K562 (cell line): ENCODE data around the gene DDX41. TPM values are rescaled to one million over a fixed set of nuclear protein-coding genes. Genes with fewer than 3 reads are reported as not detected.

ENCODE experiments used
- ARID1B ChIP-seq: fragments of 450-650 bp; IDR thresholded peaks from 2 replicates; pipeline ENCODE4 v1.6.1; 2016; ENCODE audit warnings: antibody characterized with exemption, mild to moderate bottlenecking, inconsistent platforms
- POLR2AphosphoS5 ChIP-seq: IDR thresholded peaks from 2 replicates; pipeline ENCODE4 v1.6.1; 2011; ENCODE audit warnings: mild to moderate bottlenecking, low read depth, low read length, moderate library complexity; ENCODE audit not compliant: control insufficient read depth, insufficient read depth
- RBFOX2 ChIP-seq: fragments of 200-400 bp; formaldehyde crosslinking; IDR thresholded peaks from 2 replicates; pipeline ENCODE4 v1.6.1; 2017; ENCODE audit warnings: low read depth, mild to moderate bottlenecking, low read length, moderate library complexity
- SOX6 ChIP-seq: fragments of 450-650 bp; IDR thresholded peaks from 2 replicates; pipeline ENCODE4 v1.6.1; 2014; ENCODE audit warnings: mild to moderate bottlenecking
- polyA plus RNA-seq, 8 experiments: library from polyadenylated mRNA; depleted of rRNA in 4 of 8; stranded (reverse) in 5 of 8; unstranded in 3 of 8; fragments of >200 nt; fragmentation: Nextera tagmentation in 2 of 8; fragmentation: Illumina TruSeq in 1 of 8; extraction: Ambion mirVana in 2 of 8; extraction: Trizol in 1 of 8; gene quantifications; 2 replicates each; pipeline versions ENCODE4 v1.2.1 to v1.2.3, GENCODE V29; 2011 to 2014; ENCODE audit warnings: inconsistent platforms in 1 of 8, missing spikeins in 1 of 8
- total RNA-seq, 7 experiments: library from RNA; depleted of rRNA in 6 of 7; stranded (reverse); fragments of >200 nt in 6 of 7; fragmentation: Illumina TruSeq in 2 of 7; extraction: Trizol in 2 of 7; gene quantifications; 2 replicates each; pipeline versions ENCODE4 v1.2.1 to v1.2.3, GENCODE V29; 2011 to 2021; ENCODE audit warnings: low replicate concordance in 1 of 7
- TF ChIP-seq, protein P1 (sequence below): fragments of 250-450 bp; sonication (Bioruptor Pico); IDR thresholded peaks from 2 replicates; pipeline ENCODE4 v1.8.0; 2021; ENCODE audit warnings: mild to moderate bottlenecking, moderate library complexity
- TF ChIP-seq, protein P2 (sequence below): sonication (generic); formaldehyde crosslinking; IDR thresholded peaks from 2 replicates; pipeline ENCODE4 v1.9.0; 2022; ENCODE audit warnings: mild to moderate bottlenecking, missing genetic modification reagents

Gene DDX41
- total and polyA plus RNA-seq, 9 of the 15 experiments (the other 6 are each of a cell fraction or from before 2014, with no cell fraction given) = 38.2 to 284 (median 116) TPM

DNA sequence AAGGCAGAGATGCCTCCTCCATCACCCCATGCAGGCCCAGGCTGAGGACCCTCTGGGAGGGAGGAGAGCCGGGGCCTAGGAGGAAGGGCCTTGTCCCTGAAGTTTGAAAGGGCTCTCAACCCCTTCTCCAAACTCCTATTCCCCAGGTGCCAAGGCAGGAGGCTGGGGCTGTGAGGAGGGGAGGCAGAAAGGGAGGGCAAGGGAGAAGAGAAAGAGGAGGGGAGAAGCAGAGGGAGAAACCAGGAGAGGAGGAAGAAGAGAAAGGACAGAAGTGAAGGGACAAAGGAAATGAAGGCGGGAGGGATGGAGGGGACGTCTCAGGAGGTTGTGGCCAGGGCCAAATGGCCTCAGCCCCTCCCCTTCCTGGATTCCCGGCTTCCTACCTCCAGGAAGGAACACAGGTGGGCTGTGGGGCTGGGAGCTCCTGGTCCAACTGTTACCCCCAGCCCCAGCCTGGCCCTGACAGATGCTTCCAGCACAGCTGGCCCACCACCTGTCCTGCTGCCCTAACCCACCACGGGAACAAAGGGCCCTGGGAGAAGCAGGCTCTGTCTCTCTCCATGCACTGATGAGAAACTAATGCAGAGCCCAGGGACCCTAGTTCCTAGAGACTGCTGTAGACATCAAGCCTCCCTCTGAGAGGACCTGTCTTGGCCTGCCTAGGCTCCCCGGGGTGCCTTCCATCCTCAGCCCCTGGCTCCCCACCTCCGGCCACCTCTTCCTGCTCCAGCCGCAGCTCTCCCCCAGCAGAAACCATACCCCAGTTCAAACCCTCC lies 46.8 kb downstream of the DDX41 start (continued):
- TF ChIP-seq, protein P1, sequence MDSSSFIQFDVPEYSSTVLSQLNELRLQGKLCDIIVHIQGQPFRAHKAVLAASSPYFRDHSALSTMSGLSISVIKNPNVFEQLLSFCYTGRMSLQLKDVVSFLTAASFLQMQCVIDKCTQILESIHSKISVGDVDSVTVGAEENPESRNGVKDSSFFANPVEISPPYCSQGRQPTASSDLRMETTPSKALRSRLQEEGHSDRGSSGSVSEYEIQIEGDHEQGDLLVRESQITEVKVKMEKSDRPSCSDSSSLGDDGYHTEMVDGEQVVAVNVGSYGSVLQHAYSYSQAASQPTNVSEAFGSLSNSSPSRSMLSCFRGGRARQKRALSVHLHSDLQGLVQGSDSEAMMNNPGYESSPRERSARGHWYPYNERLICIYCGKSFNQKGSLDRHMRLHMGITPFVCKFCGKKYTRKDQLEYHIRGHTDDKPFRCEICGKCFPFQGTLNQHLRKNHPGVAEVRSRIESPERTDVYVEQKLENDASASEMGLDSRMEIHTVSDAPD = no peak
- TF ChIP-seq POLR2AphosphoS5 (0 out of 2 replicates have a peak, but pooled peaks have one; percentile 25), ARID1B (no peak), RBFOX2 (0 out of 2 replicates have a peak, but pooled peaks have one; percentile 30), SOX6 (no peak)
- TF ChIP-seq, protein P2, sequence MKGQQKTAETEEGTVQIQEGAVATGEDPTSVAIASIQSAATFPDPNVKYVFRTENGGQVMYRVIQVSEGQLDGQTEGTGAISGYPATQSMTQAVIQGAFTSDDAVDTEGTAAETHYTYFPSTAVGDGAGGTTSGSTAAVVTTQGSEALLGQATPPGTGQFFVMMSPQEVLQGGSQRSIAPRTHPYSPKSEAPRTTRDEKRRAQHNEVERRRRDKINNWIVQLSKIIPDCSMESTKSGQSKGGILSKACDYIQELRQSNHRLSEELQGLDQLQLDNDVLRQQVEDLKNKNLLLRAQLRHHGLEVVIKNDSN (CRISPR knock-in tag) = 0 out of 2 replicates have a peak, but pooled peaks have one; percentile 5
- TF ChIP-seq, all 486 proteins: peak for 4
